Cardiac muscle cell (in vitro differentiated cells and primary cell): ENCODE measurements around the gene DLGAP1. TPM values are rescaled to one million over a fixed set of nuclear protein-coding genes. Genes with fewer than 3 reads are reported as not detected.

Source experiments
- DNase-seq, 2 donors: peaks; one replicate each; pipeline versions ENCODE4 v3.0.0 to v3.0.0-alpha.2; 2010 to 2017; ENCODE audit warnings: low read depth in 1 of 2, low spot score in 1 of 2
- H3K27ac ChIP-seq: fragments of 200-600 bp; sonication (generic); 2 replicates; pipeline ENCODE4 v1.5.1; 2016
- H3K27me3 ChIP-seq: fragments of 200-600 bp; sonication (generic); 2 replicates; pipeline ENCODE4 v1.6.0; 2016; ENCODE audit warnings: control low read depth
- H3K36me3 ChIP-seq: fragments of 200-600 bp; sonication (generic); 2 replicates; pipeline ENCODE4 v1.5.1; 2016; ENCODE audit warnings: control low read depth
- H3K4me1 ChIP-seq: fragments of 200-600 bp; sonication (generic); 2 replicates; pipeline ENCODE4 v1.8.1; 2017; ENCODE audit warnings: low read depth, mild to moderate bottlenecking, mixed run types
- H3K4me3 ChIP-seq: fragments of 200-600 bp; sonication (generic); 2 replicates; pipeline ENCODE4 v1.5.1; 2016; ENCODE audit warnings: mild to moderate bottlenecking
- H3K9me3 ChIP-seq: fragments of 200-600 bp; sonication (generic); 2 replicates; pipeline ENCODE4 v1.5.1; 2017; ENCODE audit warnings: low read depth, mild to moderate bottlenecking, control low read depth
- CTCF ChIP-seq: IDR thresholded peaks from 2 replicates; pipeline ENCODE4 v1.5.1; 2012; ENCODE audit warnings: low read depth, mild to moderate bottlenecking, low read length
- polyA plus RNA-seq: library from polyadenylated mRNA; unstranded; fragments of >200 nt; fragmentation: Nextera tagmentation; extraction: Ambion mirVana; gene quantifications from 2 replicates; pipeline ENCODE4 v1.2.1, GENCODE V29; 2016
- total RNA-seq: library from RNA; depleted of rRNA; stranded (reverse); fragments of >200 nt; gene quantifications from 2 replicates; pipeline ENCODE4 v1.2.3, GENCODE V29; 2016

Gene DLGAP1
- total and polyA plus RNA-seq, 2 experiments from 2014 or later: 2.5 to 7.9 TPM

- H3K27me3 ChIP-seq: no peaks in the 10 kb centered on the region
- H3K9me3 ChIP-seq: no peaks in the 10 kb centered on the region
- no peak overlapping the region for H3K4me3 ChIP-seq
- no peak for TF ChIP-seq CTCF
- H3K36me3 ChIP-seq: no peaks in the 10 kb centered on the region
- no peaks in the 10 kb centered on the region for H3K4me1 ChIP-seq
- H3K27ac ChIP-seq: no peak overlapping the region
- DNase-seq: no peak
These were observed 552.4 kb downstream of the DLGAP1 start for GRCh38 chr18:3902676-3903075.

GRCh38 chr18:3901811-3902210 is 553.3 kb downstream of the DLGAP1 start:
- H3K4me3 ChIP-seq: no peak overlapping the region
- H3K27ac ChIP-seq: no peak overlapping the region
- no peak for TF ChIP-seq CTCF
- H3K36me3 ChIP-seq: no peaks in the 10 kb centered on the region
- H3K27me3 ChIP-seq: no peaks in the 10 kb centered on the region
- no peak for DNase-seq
- no peaks in the 10 kb centered on the region for H3K9me3 ChIP-seq
- no peaks in the 10 kb centered on the region for H3K4me1 ChIP-seq

DNA sequence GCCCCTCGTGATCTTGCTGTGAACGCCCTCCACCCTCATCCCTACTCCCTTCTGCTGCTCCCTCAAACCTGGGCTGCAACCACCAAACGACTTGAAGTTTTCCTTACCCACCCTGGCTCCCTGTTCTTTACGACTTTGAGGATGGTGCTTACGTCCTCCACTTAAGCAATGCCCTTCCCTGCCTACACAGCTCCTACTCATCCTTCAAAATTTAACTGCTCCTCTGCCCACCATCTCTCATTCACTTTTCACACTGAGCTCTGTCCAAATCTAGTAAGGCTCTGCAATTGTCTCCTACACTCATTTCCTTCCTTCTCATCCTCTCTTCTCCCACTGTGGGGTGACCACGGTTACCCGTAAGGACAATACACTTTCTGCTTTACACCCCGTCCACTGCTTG is 554.1 kb downstream of the DLGAP1 start:
- no peak for TF ChIP-seq CTCF
- H3K9me3 ChIP-seq: no peaks in the 10 kb centered on the region
- no peaks in the 10 kb centered on the region for H3K27me3 ChIP-seq
- H3K36me3 ChIP-seq: no peaks in the 10 kb centered on the region
- no peaks in the 10 kb centered on the region for H3K4me1 ChIP-seq
- no peak overlapping the region for H3K27ac ChIP-seq
- H3K4me3 ChIP-seq: no peak overlapping the region
- DNase-seq: no peak

- H3K27ac ChIP-seq: no peak overlapping the region
- no peaks in the 10 kb centered on the region for H3K36me3 ChIP-seq
- DNase-seq: no peak
- no peak overlapping the region for H3K4me3 ChIP-seq
- no peaks in the 10 kb centered on the region for H3K4me1 ChIP-seq
- no peaks in the 10 kb centered on the region for H3K9me3 ChIP-seq
- no peak for TF ChIP-seq CTCF
- H3K27me3 ChIP-seq: no peaks in the 10 kb centered on the region
These were observed 554.8 kb downstream of the DLGAP1 start for GRCh38 chr18:3900327-3900726.

- H3K4me1 ChIP-seq: no peaks in the 10 kb centered on the region
These were observed 556.1 kb downstream of the DLGAP1 start for GRCh38 chr18:3898861-3899613.

More at GRCh38 chr18:3898861-3899613, 556.1 kb downstream of the DLGAP1 start:
- no peak for DNase-seq
- no peaks in the 10 kb centered on the region for H3K27me3 ChIP-seq
- no peak overlapping the region for H3K4me3 ChIP-seq
- TF ChIP-seq CTCF: no peak
- H3K36me3 ChIP-seq: no peaks in the 10 kb centered on the region
- no peaks in the 10 kb centered on the region for H3K9me3 ChIP-seq
- H3K27ac ChIP-seq: no peak overlapping the region
